COR-L47 (cell line): Measurements from ENCODE around the gene SORBS2.
A peak's percentile ranks its signal among the peaks of the same experiment; 100 is the strongest.
"Not testable (repeated sequence)": the region's sequence is repeated elsewhere in the genome, so short reads cannot be mapped to it uniquely, and the experiment has no call there.

ENCODE experiments used
- DNase-seq: peaks from one replicate; lab custom pipeline; 2025; lab: John Stamatoyannopoulos, UW

Gene SORBS2

GRCh38 chr4:185736882-185737281 lies 75.1 kb downstream of the SORBS2 start:
- DNase-seq = no peak

GRCh38 chr4:185735866-185736400 lies 76.1 kb downstream of the SORBS2 start:
- DNase-seq = no peak

- no peak for DNase-seq
These were observed 77.1 kb downstream of the SORBS2 start for GRCh38 chr4:185734930-185735329.

GRCh38 chr4:185734214-185734613 lies 77.8 kb downstream of the SORBS2 start:
- DNase-seq = no peak

- DNase-seq = no peak
These were observed 81.0 kb downstream of the SORBS2 start for GRCh38 chr4:185730849-185731608.

- DNase-seq = no peak
These were observed 81.6 kb downstream of the SORBS2 start for GRCh38 chr4:185730387-185730786.

- no peak for DNase-seq
These were observed 82.6 kb downstream of the SORBS2 start for GRCh38 chr4:185729391-185729804.

- DNase-seq = no peak
These were observed 83.1 kb downstream of the SORBS2 start for GRCh38 chr4:185728893-185729292.

- no peak for DNase-seq
These were observed 85.1 kb downstream of the SORBS2 start for GRCh38 chr4:185726931-185727330.

GRCh38 chr4:185723631-185724260 lies 88.2 kb downstream of the SORBS2 start:
- DNase-seq = no peak

GRCh38 chr4:185722029-185722316 lies 90.0 kb downstream of the SORBS2 start:
- no peak for DNase-seq

GRCh38 chr4:185721190-185722028 lies 90.6 kb downstream of the SORBS2 start:
- DNase-seq = no peak

GRCh38 chr4:185719500-185719858 lies 92.5 kb downstream of the SORBS2 start:
- no peak for DNase-seq

GRCh38 chr4:185718578-185719499 lies 93.2 kb downstream of the SORBS2 start:
- DNase-seq = no peak

GRCh38 chr4:185717377-185717741 lies 94.6 kb downstream of the SORBS2 start:
- no peak for DNase-seq

GRCh38 chr4:185716577-185717376 lies 95.2 kb downstream of the SORBS2 start:
- DNase-seq = peak; percentile 36

- DNase-seq = peak; percentile 84
These were observed 95.8 kb downstream of the SORBS2 start for GRCh38 chr4:185716141-185716551.

- DNase-seq = not testable (repeated sequence)
These were observed 97.5 kb downstream of the SORBS2 start for GRCh38 chr4:185714524-185714923.

GRCh38 chr4:185713731-185714130 lies 98.3 kb downstream of the SORBS2 start:
- no peak for DNase-seq

- no peak for DNase-seq
These were observed 98.7 kb downstream of the SORBS2 start for GRCh38 chr4:185713272-185713671.
